HCT116 (cell line): ENCODE data around the gene TMEM222. TPM values are rescaled to one million over a fixed set of nuclear protein-coding genes. Genes with fewer than 3 reads are reported as not detected.

Experiments
- ATAC-seq: fragments of 200-7000 bp; cut with Tn5 transposase; 2 replicates; pipeline ENCODE4 v1.9.1; 2020; ENCODE audit warnings: mild to moderate bottlenecking, moderate library complexity
- BruUV-seq: library from RNA; stranded (reverse); fragments of 400-500 nt; replicated peaks from 2 replicates; lab custom pipeline; 2021; lab: Mats Ljungman, UMichigan
- CTCF ChIA-PET: fragments of 300-600 bp; sonication (Branson Sonifier 250); formaldehyde crosslinking; loops from one replicate; lab custom pipeline; 2021; ENCODE audit warnings: antibody characterized with exemption; lab: Charles Lee
- POLR2A ChIA-PET: fragments of 300-600, 350-600 bp; sonication (Branson Sonifier 250); formaldehyde crosslinking; loops from one replicate; lab custom pipeline; 2021; ENCODE audit warnings: antibody characterized with exemption; lab: Charles Lee
- RAD21 ChIA-PET, 2 experiments: fragments of 300-600 bp; sonication (Branson Sonifier 250); formaldehyde crosslinking; loops; one replicate each; lab custom pipeline; 2023; ENCODE audit warnings: low total read pairs in 2 of 2; ENCODE audit not compliant: uncharacterized antibody in 2 of 2, unreplicated experiment in 2 of 2, low non-redundant PET in 1 of 2; lab: Charles Lee
- DNase-seq: peaks from one replicate; pipeline ENCODE4 v3.0.0-alpha.2; 2010; ENCODE audit warnings: low read depth, low spot score
- H2AFZ ChIP-seq: fragments of 200-600 bp; shearing (Covaris generic), sonication (generic); 2 replicates; pipeline ENCODE4 v1.6.1; 2017; ENCODE audit warnings: low read depth, mixed run types, mixed read lengths, antibody characterized with exemption, low read length; ENCODE audit not compliant: poor library complexity, severe bottlenecking
- H3K27ac ChIP-seq: 2 replicates; pipeline ENCODE4 v1.5.1; 2012; ENCODE audit warnings: low read depth, low read length
- H3K27me3 ChIP-seq: fragments of 200-600 bp; sonication (generic); 2 replicates; pipeline ENCODE4 v1.6.1; 2016; ENCODE audit warnings: mixed run types, low read length, mixed read lengths; ENCODE audit not compliant: insufficient read depth
- H3K36me3 ChIP-seq, 2 experiments: fragments of 200-500 bp in 1 of 2; fragments of 200-600 bp in 1 of 2; sonication (Bioruptor generic) in 1 of 2; sonication (generic) in 1 of 2; 2 replicates each; pipeline versions ENCODE4 v1.5.1 to v1.6.1; 2014 to 2016; ENCODE audit warnings: low read length in 2 of 2, inconsistent platforms in 1 of 2, mixed read lengths in 1 of 2, mixed run types in 1 of 2; ENCODE audit not compliant: insufficient read depth in 2 of 2, control insufficient read depth in 1 of 2
- H3K4me1 ChIP-seq, 2 experiments: fragments of 200-600 bp in 1 of 2; sonication (generic) in 1 of 2; 2 replicates each; pipeline versions ENCODE4 v1.5.1 to v1.6.1; 2012 to 2017; ENCODE audit warnings: low read length in 2 of 2, inconsistent platforms in 1 of 2, mild to moderate bottlenecking in 1 of 2, mixed read lengths in 1 of 2, mixed run types in 1 of 2, moderate library complexity in 1 of 2; ENCODE audit not compliant: insufficient read depth in 2 of 2, control insufficient read depth in 1 of 2
- H3K4me2 ChIP-seq: fragments of 200-600 bp; sonication (generic); 2 replicates; pipeline ENCODE4 v1.6.1; 2017; ENCODE audit warnings: mixed run types, low read length, mixed read lengths
- H3K4me3 ChIP-seq, 2 experiments: fragments of 200-600 bp in 1 of 2; sonication (generic) in 1 of 2; replicated peaks in 1 of 2; 2 replicates each; pipeline ENCODE4 v1.5.1; 2011 to 2016; ENCODE audit warnings: low read length in 2 of 2, control low read depth in 1 of 2, low read depth in 1 of 2, mild to moderate bottlenecking in 1 of 2, mixed read lengths in 1 of 2, mixed run types in 1 of 2
- H3K79me2 ChIP-seq: fragments of 200-600 bp; sonication (generic); 2 replicates; pipeline ENCODE4 v1.6.1; 2017; ENCODE audit warnings: mild to moderate bottlenecking, mixed run types, low read length, moderate library complexity, mixed read lengths; ENCODE audit not compliant: insufficient read depth
- H3K9ac ChIP-seq: fragments of 200-600 bp; sonication (generic); 2 replicates; pipeline ENCODE4 v1.6.1; 2016; ENCODE audit warnings: low read length, mixed read lengths
- H3K9me2 ChIP-seq: fragments of 200-600 bp; sonication (generic), shearing (Covaris generic); 2 replicates; pipeline ENCODE4 v1.6.1; 2017; ENCODE audit warnings: mixed run types, mild to moderate bottlenecking, moderate library complexity; ENCODE audit not compliant: insufficient read depth
- H3K9me3 ChIP-seq, 2 experiments: fragments of 200-500 bp in 1 of 2; fragments of 200-600 bp in 1 of 2; sonication (Bioruptor generic) in 1 of 2; sonication (generic) in 1 of 2; 2 replicates each; pipeline ENCODE4 v1.6.1; 2014 to 2017; ENCODE audit warnings: low read length in 2 of 2, mixed read lengths in 2 of 2, inconsistent platforms in 1 of 2, low read depth in 1 of 2, mild to moderate bottlenecking in 1 of 2, mixed run types in 1 of 2, moderate library complexity in 1 of 2; ENCODE audit not compliant: control insufficient read depth in 1 of 2, insufficient read depth in 1 of 2
- H4K20me1 ChIP-seq: fragments of 200-600 bp; sonication (generic), shearing (Covaris generic); 2 replicates; pipeline ENCODE4 v1.6.1; 2017; ENCODE audit warnings: mixed run types, mild to moderate bottlenecking, moderate library complexity; ENCODE audit not compliant: insufficient read depth
- CBX3 ChIP-seq: IDR thresholded peaks from 2 replicates; pipeline ENCODE4 v1.6.1; 2012; ENCODE audit warnings: low read depth
- intact Hi-C: fragments of 100-400 bp; cut with micrococcal nuclease; formaldehyde crosslinking; loops from 2 replicates; pipeline ENCODE4 v1.10.0; 2022
- total RNA-seq: library from RNA; stranded (reverse); gene quantifications from one replicate; pipeline ENCODE4 v1.2.1, GENCODE V29; 2021; ENCODE audit not compliant: unreplicated experiment
- TF ChIP-seq, protein P1 (sequence below): IDR thresholded peaks from 2 replicates; pipeline ENCODE4 v1.6.1; 2011; ENCODE audit warnings: mild to moderate bottlenecking, low read length, moderate library complexity; ENCODE audit not compliant: insufficient replicate concordance; ENCODE audit errors: extremely low read depth

The TMEM222 gene
- total RNA-seq, 1 experiment from 2014 or later: 32.8 TPM

DNA sequence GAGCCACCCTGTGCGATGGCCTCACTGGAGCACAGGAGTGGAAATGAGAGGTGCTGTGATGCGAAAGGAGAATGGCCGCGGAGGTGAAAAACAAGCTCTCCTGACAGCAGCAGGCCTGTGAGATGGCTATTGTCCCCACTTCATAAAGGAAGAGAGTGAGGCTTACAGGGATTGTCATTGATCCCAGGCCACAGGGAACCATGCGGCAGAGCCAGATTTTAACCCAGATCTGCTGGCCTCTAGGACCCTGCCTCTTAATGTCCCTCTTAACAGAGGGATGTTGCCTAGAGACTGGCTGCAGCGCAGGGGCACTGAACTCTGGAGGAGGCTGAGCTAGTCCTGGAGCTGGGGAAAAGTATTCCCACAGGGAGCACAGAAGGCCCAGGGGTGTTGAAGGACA is 16.8 kb downstream of the TMEM222 start (continued):
- TF ChIP-seq, protein P1, sequence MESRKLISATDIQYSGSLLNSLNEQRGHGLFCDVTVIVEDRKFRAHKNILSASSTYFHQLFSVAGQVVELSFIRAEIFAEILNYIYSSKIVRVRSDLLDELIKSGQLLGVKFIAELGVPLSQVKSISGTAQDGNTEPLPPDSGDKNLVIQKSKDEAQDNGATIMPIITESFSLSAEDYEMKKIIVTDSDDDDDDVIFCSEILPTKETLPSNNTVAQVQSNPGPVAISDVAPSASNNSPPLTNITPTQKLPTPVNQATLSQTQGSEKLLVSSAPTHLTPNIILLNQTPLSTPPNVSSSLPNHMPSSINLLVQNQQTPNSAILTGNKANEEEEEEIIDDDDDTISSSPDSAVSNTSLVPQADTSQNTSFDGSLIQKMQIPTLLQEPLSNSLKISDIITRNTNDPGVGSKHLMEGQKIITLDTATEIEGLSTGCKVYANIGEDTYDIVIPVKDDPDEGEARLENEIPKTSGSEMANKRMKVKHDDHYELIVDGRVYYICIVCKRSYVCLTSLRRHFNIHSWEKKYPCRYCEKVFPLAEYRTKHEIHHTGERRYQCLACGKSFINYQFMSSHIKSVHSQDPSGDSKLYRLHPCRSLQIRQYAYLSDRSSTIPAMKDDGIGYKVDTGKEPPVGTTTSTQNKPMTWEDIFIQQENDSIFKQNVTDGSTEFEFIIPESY: no peak

DNA sequence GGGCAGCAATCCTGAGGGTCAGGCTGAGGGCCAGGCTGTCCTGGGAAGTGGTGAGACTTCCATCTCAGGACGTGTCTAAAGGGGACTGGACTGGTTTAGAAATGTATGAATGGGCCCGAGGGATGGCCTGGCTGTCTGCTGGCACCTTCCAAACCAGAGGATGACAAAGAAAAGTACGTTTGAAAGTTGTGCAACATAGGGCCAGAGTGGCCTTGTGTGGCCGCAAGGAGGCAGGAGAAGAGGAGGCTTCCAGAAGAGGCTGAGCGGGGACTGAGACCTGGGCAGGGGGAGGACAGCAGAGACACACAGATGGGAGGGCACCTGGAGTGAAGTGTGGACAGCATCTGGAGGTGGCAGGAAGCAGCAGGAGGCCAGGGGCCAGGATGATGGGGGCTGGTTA is 17.2 kb downstream of the TMEM222 start:
- no peak overlapping the region for H2AFZ ChIP-seq
- ChIA-PET POLR2A (no interaction called here), RAD21 (no interaction called here), CTCF (no interaction called here)
- H3K79me2 ChIP-seq: peaks cover 18% of the 10 kb centered on the region; the same call in 1 of the 2 replicates
- ATAC-seq (no peak), DNase-seq (no peak)
- H3K9ac ChIP-seq: no peak overlapping the region
- no peak overlapping the region for H3K4me3 ChIP-seq
- H3K9me2 ChIP-seq: no peaks in the 10 kb centered on the region
- H3K27me3 ChIP-seq: no peaks in the 10 kb centered on the region
- no TSS peak for BruUV-seq
- H3K36me3 ChIP-seq: peaks cover 8 to 9% of the 10 kb centered on the region in 2 experiments; a peak in 2 of 4 replicates
- no peak overlapping the region for H3K4me2 ChIP-seq
- intact Hi-C loops: no loop called here
- H3K4me1 ChIP-seq: peaks cover 22 to 49% of the 10 kb centered on the region in 2 experiments
- no peak overlapping the region for H3K27ac ChIP-seq
- no peaks in the 10 kb centered on the region for H4K20me1 ChIP-seq
- no peaks in the 10 kb centered on the region for H3K9me3 ChIP-seq
- TF ChIP-seq CBX3: no peak
